ENCODE data around the gene BBS7.

DNA sequence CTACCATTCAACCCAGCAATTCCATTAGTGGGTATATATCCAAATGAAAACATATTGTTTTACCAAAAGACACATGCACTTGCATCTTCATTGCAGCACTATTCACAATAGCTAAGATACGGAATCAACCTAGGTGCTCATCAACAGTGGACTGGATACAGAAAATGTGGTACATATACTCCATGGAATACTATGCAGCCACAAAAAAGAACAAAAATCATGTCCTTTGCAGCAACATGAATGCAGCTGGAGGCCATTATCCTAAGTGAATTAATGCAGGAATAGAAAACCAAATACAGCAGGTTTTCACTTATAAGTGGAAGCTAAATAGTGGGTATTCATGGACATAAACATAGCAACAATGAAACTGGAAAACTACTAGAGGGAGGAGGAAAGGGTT is 38.1 kb upstream of the BBS7 start:
- TF ChIP-seq, protein P1, sequence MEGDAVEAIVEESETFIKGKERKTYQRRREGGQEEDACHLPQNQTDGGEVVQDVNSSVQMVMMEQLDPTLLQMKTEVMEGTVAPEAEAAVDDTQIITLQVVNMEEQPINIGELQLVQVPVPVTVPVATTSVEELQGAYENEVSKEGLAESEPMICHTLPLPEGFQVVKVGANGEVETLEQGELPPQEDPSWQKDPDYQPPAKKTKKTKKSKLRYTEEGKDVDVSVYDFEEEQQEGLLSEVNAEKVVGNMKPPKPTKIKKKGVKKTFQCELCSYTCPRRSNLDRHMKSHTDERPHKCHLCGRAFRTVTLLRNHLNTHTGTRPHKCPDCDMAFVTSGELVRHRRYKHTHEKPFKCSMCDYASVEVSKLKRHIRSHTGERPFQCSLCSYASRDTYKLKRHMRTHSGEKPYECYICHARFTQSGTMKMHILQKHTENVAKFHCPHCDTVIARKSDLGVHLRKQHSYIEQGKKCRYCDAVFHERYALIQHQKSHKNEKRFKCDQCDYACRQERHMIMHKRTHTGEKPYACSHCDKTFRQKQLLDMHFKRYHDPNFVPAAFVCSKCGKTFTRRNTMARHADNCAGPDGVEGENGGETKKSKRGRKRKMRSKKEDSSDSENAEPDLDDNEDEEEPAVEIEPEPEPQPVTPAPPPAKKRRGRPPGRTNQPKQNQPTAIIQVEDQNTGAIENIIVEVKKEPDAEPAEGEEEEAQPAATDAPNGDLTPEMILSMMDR (IDR thresholded peaks at IDR 0.05), result no peak
- TF ChIP-seq MAZ (IDR thresholded peaks at IDR 0.05; ENCODE audit: borderline replicate concordance, low read depth, low read length), result no peak
